ENCODE results near the gene DYNC1LI1.

Gene DYNC1LI1

DNA sequence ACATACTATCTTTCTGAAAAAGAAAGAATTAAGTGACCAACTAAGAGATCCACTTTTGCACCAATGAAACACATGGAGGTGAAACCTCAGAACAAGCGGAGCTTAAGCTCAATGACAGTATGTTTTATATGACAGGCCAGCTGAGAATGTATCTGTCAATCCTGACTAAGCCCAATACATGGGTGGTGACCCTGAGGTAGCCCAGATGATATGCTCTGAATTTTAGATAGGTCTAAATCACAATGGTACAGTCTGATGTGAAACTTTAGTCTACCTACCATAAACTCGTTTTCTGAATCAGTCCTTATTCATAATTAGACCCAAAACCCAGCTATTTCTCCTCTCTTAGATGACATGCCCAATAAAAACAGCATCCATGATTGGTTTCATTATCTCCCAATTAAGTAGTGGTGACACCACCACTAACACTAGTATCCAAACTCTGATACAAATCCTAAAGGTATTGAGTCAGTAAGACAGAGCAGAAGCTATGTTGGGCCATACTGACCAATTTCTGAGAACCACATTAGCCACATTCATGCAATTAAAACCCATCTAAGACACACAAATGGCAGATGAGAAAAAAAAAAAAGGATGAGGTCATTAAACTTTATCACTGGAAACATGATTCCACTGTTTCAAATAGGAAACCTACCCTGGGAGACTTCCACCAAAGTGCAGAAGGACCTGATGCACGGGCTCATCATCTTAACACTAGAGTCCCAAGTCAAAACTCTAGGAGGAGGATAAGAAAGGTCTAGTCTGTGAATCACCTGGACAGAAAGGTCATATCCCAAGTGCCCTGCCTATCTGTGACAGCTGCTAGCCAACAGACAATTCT lies 88.6 kb downstream of the DYNC1LI1 start:
- no peak for FAIRE-seq
- TF ChIP-seq POLR2A (IDR thresholded peaks at IDR 0.05; ENCODE audit: low read depth, low read length) = no peak
- no peak for DNase-seq (ENCODE audit: insufficient read length, low spot score)

DNA sequence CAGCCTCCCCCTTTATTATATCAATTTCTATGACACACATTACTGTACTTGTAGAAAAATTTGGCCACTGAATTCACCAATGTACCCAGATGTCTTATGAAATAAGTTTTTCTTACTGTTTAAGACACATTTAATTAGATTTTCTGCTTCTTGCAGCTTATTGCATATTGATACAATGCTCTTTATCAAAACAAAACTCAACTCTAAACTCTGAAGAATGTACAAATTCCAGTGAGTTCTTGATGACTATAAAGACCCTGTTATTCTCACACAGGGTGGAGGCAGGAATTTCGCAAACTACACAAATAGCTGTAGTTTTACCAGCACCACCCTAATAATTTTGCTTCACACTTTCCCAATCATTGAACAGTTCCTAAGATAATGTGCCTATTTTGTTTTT lies 90.1 kb downstream of the DYNC1LI1 start:
- no peak for TF ChIP-seq POLR2A (IDR thresholded peaks at IDR 0.05; ENCODE audit: low read depth, low read length)
- FAIRE-seq (no peak), DNase-seq (ENCODE audit: insufficient read length, low spot score) (no peak)
